IPS-18c (cell line): ENCODE measurements around the gene MMP20.

ENCODE experiments used
- H3K4me3 ChIP-seq: 2 replicates; pipeline ENCODE4 v1.7.0; 2013; ENCODE audit warnings: low read depth, mild to moderate bottlenecking, low read length, moderate library complexity; ENCODE audit not compliant: insufficient read depth
- H3K9me3 ChIP-seq: one replicate; pipeline ENCODE4 v1.6.1; 2013; ENCODE audit warnings: mild to moderate bottlenecking, low read length, moderate library complexity; ENCODE audit not compliant: control insufficient read depth, insufficient read depth

MMP20 gene

GRCh38 chr11:102551169-102551781 is 73.9 kb downstream of the MMP20 start:
- Histone ChIP-seq H3K9me3 (no peaks in the 10 kb centered on the region), H3K4me3 (no peak overlapping the region)

- peaks cover 2% of the 10 kb centered on the region for H3K9me3 ChIP-seq
- H3K4me3 ChIP-seq = no peak overlapping the region
Observed at GRCh38 chr11:102546923-102547471, 78.1 kb downstream of the MMP20 start.

GRCh38 chr11:102546427-102546826 is 78.7 kb downstream of the MMP20 start:
- Histone ChIP-seq H3K9me3 (peaks cover 2% of the 10 kb centered on the region), H3K4me3 (no peak overlapping the region)

GRCh38 chr11:102545701-102546100 is 79.4 kb downstream of the MMP20 start:
- Histone ChIP-seq H3K9me3 (peaks cover 2% of the 10 kb centered on the region), H3K4me3 (no peak overlapping the region)

DNA sequence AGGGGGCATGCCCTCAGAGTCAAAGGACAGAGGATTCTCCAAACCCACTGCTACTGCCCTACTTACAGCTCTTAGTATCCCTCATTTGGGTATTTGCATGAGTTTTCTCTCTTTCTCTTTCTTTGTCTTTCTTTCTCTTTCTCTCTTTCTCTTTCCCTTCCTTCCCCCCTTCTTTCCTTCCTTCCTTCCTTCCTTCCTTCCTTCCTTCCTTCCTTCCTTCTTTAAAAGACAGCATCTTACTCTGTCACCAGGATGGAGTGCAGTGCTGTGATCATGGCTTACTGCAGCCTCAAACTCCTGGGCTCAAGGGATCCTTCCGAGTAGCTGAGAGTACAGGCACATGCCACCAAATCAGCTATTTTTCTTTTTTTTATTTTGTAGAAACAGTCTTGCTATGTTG is 80.5 kb downstream of the MMP20 start:
- H3K4me3 ChIP-seq = no peak overlapping the region
- peaks cover 2% of the 10 kb centered on the region for H3K9me3 ChIP-seq

GRCh38 chr11:102539567-102539966 is 85.6 kb downstream of the MMP20 start:
- H3K4me3 ChIP-seq = no peak overlapping the region

GRCh38 chr11:102538932-102539331 is 86.2 kb downstream of the MMP20 start:
- peaks cover 2% of the 10 kb centered on the region for H3K9me3 ChIP-seq
- no peak overlapping the region for H3K4me3 ChIP-seq

More at GRCh38 chr11:102539567-102539966, 85.6 kb downstream of the MMP20 start:
- H3K9me3 ChIP-seq = peaks cover 2% of the 10 kb centered on the region

DNA sequence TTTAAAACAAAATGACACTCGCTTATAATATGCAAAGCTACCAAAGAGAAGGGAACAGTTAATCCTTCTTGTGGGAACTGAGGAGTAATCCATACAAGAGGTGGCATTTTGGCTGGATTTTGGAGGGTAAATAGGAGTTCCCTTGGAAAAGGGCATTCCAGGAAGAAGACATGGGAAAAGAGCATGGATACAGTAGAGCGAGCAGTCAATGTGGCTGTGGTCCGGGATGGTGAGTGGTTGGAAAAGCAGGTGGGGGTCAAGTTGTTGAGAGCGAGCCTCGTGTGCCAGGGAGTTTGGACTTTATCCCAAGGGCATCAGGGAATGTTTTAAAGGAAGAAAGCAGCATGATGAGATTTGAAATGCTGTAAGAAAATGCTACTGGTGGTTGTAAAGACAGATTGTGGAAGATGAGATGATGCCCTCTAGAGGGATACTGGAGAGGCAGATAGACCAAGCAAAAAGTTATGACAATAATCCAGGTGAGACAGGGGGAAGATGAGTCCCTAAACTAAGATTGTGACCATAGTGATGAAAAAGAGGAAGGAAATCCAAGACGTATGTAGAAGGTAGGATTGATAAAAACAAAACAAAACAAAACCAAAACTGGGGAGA is 90.8 kb downstream of the MMP20 start:
- Histone ChIP-seq H3K9me3 (no peaks in the 10 kb centered on the region), H3K4me3 (no peak overlapping the region)

DNA sequence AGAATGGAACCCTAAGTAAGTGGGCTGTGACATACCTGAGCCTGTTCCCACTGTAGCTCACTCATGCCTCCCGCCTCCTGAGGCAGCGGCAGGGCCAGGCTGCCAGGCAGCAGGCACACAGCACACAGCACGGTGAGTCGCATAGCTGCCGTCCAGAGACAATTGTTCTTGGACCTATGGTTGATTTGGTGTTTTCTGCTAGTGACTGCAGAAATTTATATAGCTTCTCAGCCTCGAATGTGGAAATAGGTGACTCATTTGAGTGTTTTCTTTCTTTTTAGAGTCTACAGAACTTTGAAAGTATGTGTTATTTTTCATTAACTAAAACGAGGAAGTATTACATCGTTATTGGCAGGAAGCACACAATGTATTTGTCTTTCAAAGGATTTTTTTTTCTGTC is 94.6 kb downstream of the MMP20 start, which contains the start of gene MMP7:
Gene MMP7, minus strand, starts transcription at position 190 of the 400 bp plus-strand sequence. Its CDS starts 47 bp downstream, at position 143.
- Histone ChIP-seq H3K9me3 (no peaks in the 10 kb centered on the region), H3K4me3 (no peak within 1 kb of the TSS)

DNA sequence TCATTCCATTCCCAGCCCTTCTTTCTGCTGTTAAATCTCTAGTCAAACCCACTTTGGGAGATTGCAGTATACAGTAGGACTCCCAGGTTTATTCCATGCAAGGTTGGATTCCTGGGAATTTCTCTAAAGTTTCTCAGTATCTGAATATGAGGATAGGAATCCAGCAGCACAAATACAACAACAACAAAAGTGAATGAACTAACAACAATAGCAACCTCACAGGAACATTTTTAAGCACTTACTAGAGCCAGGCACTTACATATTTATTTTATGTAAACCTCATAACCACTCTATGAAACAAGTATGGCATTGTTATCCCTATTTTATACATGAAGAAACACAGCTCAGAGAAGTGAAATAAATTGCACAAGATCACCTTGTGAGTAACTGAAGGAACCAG is 96.5 kb downstream of the MMP20 start:
- Histone ChIP-seq H3K9me3 (no peaks in the 10 kb centered on the region), H3K4me3 (no peak overlapping the region)

GRCh38 chr11:102527684-102528083 is 97.4 kb downstream of the MMP20 start:
- Histone ChIP-seq H3K9me3 (no peaks in the 10 kb centered on the region), H3K4me3 (no peak overlapping the region)

DNA sequence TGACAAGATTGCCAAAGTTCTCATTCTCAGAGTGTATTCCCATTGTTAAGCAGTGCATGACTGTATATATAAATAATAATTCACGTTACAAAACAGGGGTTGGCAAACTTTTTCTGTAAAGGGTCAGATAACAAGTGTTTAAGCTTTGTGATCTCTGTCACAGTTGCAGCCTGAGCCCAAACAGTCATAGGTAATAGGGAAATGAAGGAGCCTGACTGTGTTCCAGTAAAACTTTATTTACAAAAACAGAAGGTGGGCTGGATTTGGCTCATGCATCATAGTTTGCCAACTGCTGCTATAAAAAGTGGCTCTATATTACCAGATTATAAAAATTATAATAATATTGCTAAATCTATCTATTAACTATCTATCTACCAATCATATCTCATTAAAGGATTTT is 98.1 kb downstream of the MMP20 start:
- Histone ChIP-seq H3K9me3 (no peaks in the 10 kb centered on the region), H3K4me3 (no peak overlapping the region)
